Endothelial cell (in vitro differentiated cells): ENCODE measurements around the gene SPOPL. TPM values are rescaled to one million over a fixed set of nuclear protein-coding genes. Genes with fewer than 3 reads are reported as not detected.

Experiments
- DNase-seq: peaks from one replicate; pipeline ENCODE4 v3.0.0; 2021; ENCODE audit warnings: low spot score
- H3K27ac Mint-ChIP-seq: one replicate; pipeline ENCODE4 v1.8.0; 2021; ENCODE audit warnings: mixed read lengths, inconsistent platforms; ENCODE audit not compliant: unreplicated experiment
- H3K27me3 Mint-ChIP-seq: one replicate; pipeline ENCODE4 v1.8.0; 2021; ENCODE audit warnings: mild to moderate bottlenecking, moderate library complexity, mixed read lengths, inconsistent platforms; ENCODE audit not compliant: unreplicated experiment
- H3K36me3 Mint-ChIP-seq: one replicate; pipeline ENCODE4 v1.8.0; 2021; ENCODE audit warnings: mild to moderate bottlenecking, low read depth, mixed read lengths, inconsistent platforms; ENCODE audit not compliant: unreplicated experiment
- H3K4me1 Mint-ChIP-seq: one replicate; pipeline ENCODE4 v1.8.0; 2021; ENCODE audit warnings: mild to moderate bottlenecking, mixed read lengths, inconsistent platforms; ENCODE audit not compliant: unreplicated experiment
- H3K4me3 Mint-ChIP-seq: one replicate; pipeline ENCODE4 v1.8.0; 2021; ENCODE audit warnings: mild to moderate bottlenecking, mixed read lengths, inconsistent platforms; ENCODE audit not compliant: unreplicated experiment
- H3K9me3 Mint-ChIP-seq: one replicate; pipeline ENCODE4 v1.8.0; 2021; ENCODE audit warnings: mixed read lengths, inconsistent platforms; ENCODE audit not compliant: unreplicated experiment
- long read RNA-seq: library from polyadenylated mRNA; unstranded; transcript quantifications from one replicate; pipeline ENCODE4 v2.0.0, GENCODE V29; 2020; ENCODE audit not compliant: unreplicated experiment
- total RNA-seq: library from RNA; stranded (reverse); fragmentation: NEBNext Ultra II Directional; extraction: Animal tissue kit (Norgen Biotek cat#: 25700); gene quantifications from one replicate; pipeline ENCODE4 v1.2.1, GENCODE V29; 2021; ENCODE audit not compliant: unreplicated experiment
- TF ChIP-seq, protein P1 (sequence below): fragments of 200-600 bp; sonication (generic); IDR thresholded peaks from one replicate; pipeline ENCODE4 v1.5.0; 2021; ENCODE audit warnings: antibody characterized with exemption; ENCODE audit not compliant: unreplicated experiment

SPOPL gene
- total RNA-seq = 27.8 TPM
- long read RNA-seq = 0 reads

DNA sequence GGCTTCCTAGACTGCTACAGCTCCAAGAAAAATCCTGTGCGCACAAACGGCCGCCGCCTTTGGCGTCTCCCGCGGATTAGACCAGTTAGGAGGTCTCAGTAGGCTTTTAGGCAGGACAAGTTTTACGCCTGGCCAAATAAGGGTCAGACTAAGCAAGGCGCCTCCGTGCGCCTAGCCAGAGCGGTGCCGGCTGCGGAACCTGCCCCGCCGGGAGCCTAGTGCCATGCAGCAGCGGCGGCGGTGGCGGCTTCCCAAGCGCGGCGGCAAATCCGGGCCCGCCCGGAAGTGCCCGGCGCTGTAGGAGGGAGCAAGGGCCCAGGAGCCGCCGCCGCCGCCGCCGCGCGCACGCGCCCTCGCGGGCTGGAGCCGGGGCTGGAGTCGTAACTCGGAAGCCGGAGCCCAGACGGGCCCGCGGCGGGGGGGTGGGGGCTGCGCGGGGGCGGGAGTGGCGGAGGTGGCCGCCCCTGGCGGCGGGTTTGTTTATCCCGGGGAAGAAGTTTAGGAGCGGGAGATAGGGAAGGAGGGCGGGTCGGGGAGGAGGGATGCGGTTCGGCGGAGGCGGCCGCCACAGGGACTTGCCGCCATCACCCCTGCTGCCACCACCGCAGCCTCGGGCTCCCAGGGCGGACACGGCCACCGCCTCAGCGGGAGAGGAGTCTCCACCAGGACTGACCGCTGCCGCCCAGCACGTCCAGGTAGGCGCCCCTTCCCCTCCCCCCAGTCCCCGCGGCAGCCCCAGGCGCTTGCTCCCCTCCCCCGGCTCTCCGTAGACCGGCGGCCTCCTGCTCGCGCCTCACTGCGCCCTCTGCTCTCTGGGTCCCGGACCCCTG lies at the start of gene SPOPL:
Gene SPOPL, plus strand, starts transcription at position 346 of the 830 bp plus-strand sequence. CDS start 48,447 bp downstream, outside the sequence.
- Mint-ChIP-seq H3K4me1 (peaks cover 30% of the 10 kb centered on the region), H3K4me3 (peak within 1 kb of the TSS; percentile 100), H3K9me3 (no peaks in the 10 kb centered on the region), H3K36me3 (peaks cover 8% of the 10 kb centered on the region), H3K27ac (peak within 1 kb of the TSS; percentile 95), H3K27me3 (peaks cover 7% of the 10 kb centered on the region)
- TF ChIP-seq, protein P1, sequence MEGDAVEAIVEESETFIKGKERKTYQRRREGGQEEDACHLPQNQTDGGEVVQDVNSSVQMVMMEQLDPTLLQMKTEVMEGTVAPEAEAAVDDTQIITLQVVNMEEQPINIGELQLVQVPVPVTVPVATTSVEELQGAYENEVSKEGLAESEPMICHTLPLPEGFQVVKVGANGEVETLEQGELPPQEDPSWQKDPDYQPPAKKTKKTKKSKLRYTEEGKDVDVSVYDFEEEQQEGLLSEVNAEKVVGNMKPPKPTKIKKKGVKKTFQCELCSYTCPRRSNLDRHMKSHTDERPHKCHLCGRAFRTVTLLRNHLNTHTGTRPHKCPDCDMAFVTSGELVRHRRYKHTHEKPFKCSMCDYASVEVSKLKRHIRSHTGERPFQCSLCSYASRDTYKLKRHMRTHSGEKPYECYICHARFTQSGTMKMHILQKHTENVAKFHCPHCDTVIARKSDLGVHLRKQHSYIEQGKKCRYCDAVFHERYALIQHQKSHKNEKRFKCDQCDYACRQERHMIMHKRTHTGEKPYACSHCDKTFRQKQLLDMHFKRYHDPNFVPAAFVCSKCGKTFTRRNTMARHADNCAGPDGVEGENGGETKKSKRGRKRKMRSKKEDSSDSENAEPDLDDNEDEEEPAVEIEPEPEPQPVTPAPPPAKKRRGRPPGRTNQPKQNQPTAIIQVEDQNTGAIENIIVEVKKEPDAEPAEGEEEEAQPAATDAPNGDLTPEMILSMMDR = peak; percentile 51
- DNase-seq = peak; percentile 94

DNA sequence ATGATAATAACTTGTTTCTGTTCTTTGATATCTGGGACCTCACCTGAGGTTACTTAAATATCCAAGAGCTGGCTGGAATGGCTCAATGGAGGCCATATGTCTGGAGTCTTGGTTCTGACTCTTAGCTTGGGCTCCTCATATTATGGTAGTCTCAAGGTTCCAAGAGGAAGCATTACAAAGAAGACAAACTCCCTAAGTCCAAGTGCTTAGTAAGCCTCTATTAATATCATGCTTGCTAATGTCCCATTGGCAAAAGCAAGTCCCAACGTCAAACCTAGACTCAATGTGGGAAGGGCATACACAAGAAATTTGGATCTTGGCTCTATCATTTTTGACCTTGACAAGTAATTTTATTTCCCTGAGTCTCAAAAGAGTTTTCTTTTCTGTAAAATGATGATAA lies 49.2 kb upstream of the SPOPL start:
- no peak overlapping the region for H3K4me3 Mint-ChIP-seq
- no peaks in the 10 kb centered on the region for H3K36me3 Mint-ChIP-seq
- peaks cover 31% of the 10 kb centered on the region for H3K4me1 Mint-ChIP-seq
- H3K27me3 Mint-ChIP-seq = peaks cover 2% of the 10 kb centered on the region
- TF ChIP-seq, protein P1 = no peak
- no peak overlapping the region for H3K27ac Mint-ChIP-seq
- DNase-seq = no peak
- no peaks in the 10 kb centered on the region for H3K9me3 Mint-ChIP-seq

DNA sequence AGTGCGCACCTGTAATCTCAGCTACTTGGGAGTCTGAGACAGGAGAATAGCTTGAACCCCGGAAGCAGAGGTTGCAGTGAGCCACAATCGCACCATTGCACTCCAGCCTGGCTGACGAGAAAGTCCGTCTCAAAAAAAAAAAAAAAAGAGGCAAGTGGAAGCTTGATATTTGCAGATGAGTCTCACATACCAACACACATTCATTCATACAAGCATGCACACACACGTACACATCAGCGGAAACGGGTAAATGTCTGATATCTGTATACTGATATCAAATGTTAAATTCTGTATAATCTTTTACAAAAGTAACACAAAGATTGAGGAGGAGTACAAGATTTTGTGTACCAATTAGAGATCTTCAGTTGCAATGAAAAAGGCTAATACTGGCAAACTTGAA lies 47.8 kb upstream of the SPOPL start:
- Mint-ChIP-seq H3K27me3 (peaks cover 2% of the 10 kb centered on the region), H3K4me1 (peaks cover 16% of the 10 kb centered on the region), H3K27ac (no peak overlapping the region), H3K4me3 (no peak overlapping the region), H3K9me3 (no peaks in the 10 kb centered on the region), H3K36me3 (no peaks in the 10 kb centered on the region)
- no peak for DNase-seq
- TF ChIP-seq, protein P1 = no peak

DNA sequence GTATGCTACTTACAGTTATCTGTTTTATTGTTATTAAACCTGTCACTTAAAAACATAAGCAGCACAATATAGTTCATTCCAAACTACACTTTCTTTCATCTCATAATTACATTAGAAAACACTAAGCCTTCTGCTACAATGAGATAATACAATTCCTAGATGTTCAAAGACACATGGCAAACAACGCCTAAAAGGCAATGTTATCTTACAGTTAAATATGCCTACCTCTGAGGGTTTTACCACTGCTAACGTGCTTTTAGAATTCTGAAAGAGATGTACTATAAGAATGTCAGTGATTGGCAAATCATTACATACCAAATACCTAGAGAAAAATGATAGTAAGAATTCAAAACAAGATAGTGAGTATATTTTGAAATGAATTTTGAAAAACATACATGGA lies 46.8 kb upstream of the SPOPL start:
- H3K27ac Mint-ChIP-seq = no peak overlapping the region
- DNase-seq = no peak
- H3K36me3 Mint-ChIP-seq = no peaks in the 10 kb centered on the region
- peaks cover 2% of the 10 kb centered on the region for H3K27me3 Mint-ChIP-seq
- peaks cover 14% of the 10 kb centered on the region for H3K4me1 Mint-ChIP-seq
- H3K9me3 Mint-ChIP-seq = no peaks in the 10 kb centered on the region
- TF ChIP-seq, protein P1 = no peak
- H3K4me3 Mint-ChIP-seq = no peak overlapping the region

DNA sequence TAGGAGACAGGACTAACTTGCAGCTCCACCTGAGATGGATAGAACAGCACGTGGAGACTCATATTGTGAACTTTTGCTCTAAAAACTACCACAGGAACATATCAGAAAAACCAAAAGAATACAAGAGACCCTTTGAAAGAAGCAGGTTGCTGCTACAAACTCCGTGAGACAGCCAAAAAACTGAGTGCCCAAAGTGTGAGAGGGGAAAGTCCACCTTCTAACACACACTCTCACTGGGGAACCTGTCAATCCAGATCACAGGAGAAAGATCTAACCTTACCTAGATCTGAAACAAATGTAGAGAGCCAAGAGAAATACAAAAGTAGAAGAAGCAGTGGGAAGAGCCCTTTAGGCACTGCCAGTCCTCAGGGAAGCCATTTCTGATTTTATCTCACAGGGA lies 46.3 kb upstream of the SPOPL start:
- TF ChIP-seq, protein P1 = no peak
- H3K4me3 Mint-ChIP-seq = no peak overlapping the region
- H3K27ac Mint-ChIP-seq = no peak overlapping the region
- no peaks in the 10 kb centered on the region for H3K36me3 Mint-ChIP-seq
- H3K4me1 Mint-ChIP-seq = peaks cover 14% of the 10 kb centered on the region
- peaks cover 2% of the 10 kb centered on the region for H3K27me3 Mint-ChIP-seq
- DNase-seq = no peak
- H3K9me3 Mint-ChIP-seq = no peaks in the 10 kb centered on the region
